Uterus (tissue), 4 donors: Measurements from ENCODE around the gene TSPAN4. TPM values are rescaled to one million over a fixed set of nuclear protein-coding genes. Genes with fewer than 3 reads are reported as not detected.

ENCODE experiments used
- DNase-seq, 2 donors: peaks; one replicate each; pipeline ENCODE4 v3.0.0-alpha.2; 2019 to 2020
- H3K27ac ChIP-seq, 2 donors: fragments of 200-600 bp; sonication (generic); 1 replicate in 1 of 2; 2 replicates in 1 of 2; pipeline ENCODE4 v1.5.1; 2016 to 2018
- H3K27me3 ChIP-seq, 2 donors: fragments of 200-600 bp; sonication (generic); one replicate each; pipeline ENCODE4 v1.5.1; 2018 to 2019; ENCODE audit warnings: control low read depth in 1 of 2
- H3K36me3 ChIP-seq, 2 donors: fragments of 200-600 bp; sonication (generic); one replicate each; pipeline ENCODE4 v1.5.1; 2019; ENCODE audit warnings: control low read depth in 1 of 2
- H3K4me1 ChIP-seq, 2 donors: fragments of 200-600 bp; sonication (generic); one replicate each; pipeline ENCODE4 v1.5.1; 2018 to 2019; ENCODE audit warnings: control low read depth in 1 of 2
- H3K4me3 ChIP-seq, 2 donors: fragments of 200-600 bp; sonication (generic); 1 replicate in 1 of 2; 2 replicates in 1 of 2; pipeline ENCODE4 v1.5.1; 2018 to 2019; ENCODE audit warnings: mild to moderate bottlenecking in 1 of 2
- H3K9me3 ChIP-seq, 2 donors: fragments of 200-600 bp; sonication (generic); one replicate each; pipeline ENCODE4 v1.5.1; 2019; ENCODE audit warnings: control low read depth in 1 of 2
- POLR2A ChIP-seq, 2 donors: fragments of 450-650 bp; IDR thresholded peaks; one replicate each; pipeline ENCODE4 v1.6.1; 2016; ENCODE audit warnings: antibody characterized with exemption in 2 of 2, mild to moderate bottlenecking in 1 of 2, moderate library complexity in 1 of 2
- intact Hi-C: fragments of 100-400 bp; cut with DNase I; formaldehyde crosslinking; loops from one replicate; pipeline ENCODE4 v1.15.1; 2023; ENCODE audit warnings: low total_unique reads
- total RNA-seq, 4 donors: library from RNA; depleted of rRNA in 3 of 4; stranded (reverse); fragments of >200 nt in 3 of 4; gene quantifications; one replicate each; pipeline versions ENCODE4 v1.1.0 to v1.2.4, GENCODE V29; 2014 to 2023
- TF ChIP-seq, protein P1 (sequence below), 4 experiments: fragments of 200-600 bp in 2 of 4; fragments of 450-650 bp in 2 of 4; sonication (generic) in 2 of 4; IDR thresholded peaks; one replicate each; pipeline ENCODE4 v1.5.1; 2016 to 2019; ENCODE audit warnings: antibody characterized with exemption in 4 of 4, mild to moderate bottlenecking in 2 of 4, moderate library complexity in 1 of 4
- donor health status: DM: yes; HTN: yes; CAD: no.

The TSPAN4 gene
- total RNA-seq, 4 donors from 2014 or later: 68.4 to 119 (median 105) TPM

DNA sequence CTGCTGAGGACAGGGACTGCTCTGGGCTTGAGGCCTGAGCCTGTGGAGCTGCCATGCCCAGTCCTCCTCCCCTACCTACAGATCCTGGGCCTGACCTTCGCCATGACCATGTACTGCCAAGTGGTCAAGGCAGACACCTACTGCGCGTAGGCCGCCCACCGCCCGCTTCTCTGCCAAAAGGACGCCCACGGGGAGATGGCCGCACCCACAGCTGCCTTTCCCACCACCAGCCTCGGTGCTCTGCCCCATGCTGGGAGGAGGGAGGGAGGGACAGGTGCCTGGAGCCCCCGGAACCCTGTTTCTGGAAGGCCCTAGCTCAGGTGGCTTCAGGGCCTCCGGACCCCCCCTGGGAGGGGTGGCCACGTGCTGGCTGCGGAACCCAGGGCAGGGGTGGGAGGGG lies 23.8 kb downstream of the TSPAN4 start:
- H3K36me3 ChIP-seq: no peaks in the 10 kb centered on the region
- intact Hi-C loops: no loop called here

GRCh38 chr11:867856-868358 lies 25.3 kb downstream of the TSPAN4 start:
- H3K4me1 ChIP-seq: no peaks in the 10 kb centered on the region
- intact Hi-C loops: no loop called here
- H3K4me3 ChIP-seq: no peak overlapping the region
- H3K27ac ChIP-seq: no peak overlapping the region
- TF ChIP-seq POLR2A (IDR thresholded peaks at IDR 0.05): no peak
- TF ChIP-seq, protein P1, sequence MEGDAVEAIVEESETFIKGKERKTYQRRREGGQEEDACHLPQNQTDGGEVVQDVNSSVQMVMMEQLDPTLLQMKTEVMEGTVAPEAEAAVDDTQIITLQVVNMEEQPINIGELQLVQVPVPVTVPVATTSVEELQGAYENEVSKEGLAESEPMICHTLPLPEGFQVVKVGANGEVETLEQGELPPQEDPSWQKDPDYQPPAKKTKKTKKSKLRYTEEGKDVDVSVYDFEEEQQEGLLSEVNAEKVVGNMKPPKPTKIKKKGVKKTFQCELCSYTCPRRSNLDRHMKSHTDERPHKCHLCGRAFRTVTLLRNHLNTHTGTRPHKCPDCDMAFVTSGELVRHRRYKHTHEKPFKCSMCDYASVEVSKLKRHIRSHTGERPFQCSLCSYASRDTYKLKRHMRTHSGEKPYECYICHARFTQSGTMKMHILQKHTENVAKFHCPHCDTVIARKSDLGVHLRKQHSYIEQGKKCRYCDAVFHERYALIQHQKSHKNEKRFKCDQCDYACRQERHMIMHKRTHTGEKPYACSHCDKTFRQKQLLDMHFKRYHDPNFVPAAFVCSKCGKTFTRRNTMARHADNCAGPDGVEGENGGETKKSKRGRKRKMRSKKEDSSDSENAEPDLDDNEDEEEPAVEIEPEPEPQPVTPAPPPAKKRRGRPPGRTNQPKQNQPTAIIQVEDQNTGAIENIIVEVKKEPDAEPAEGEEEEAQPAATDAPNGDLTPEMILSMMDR (IDR thresholded peaks at IDR 0.05): no peak
- H3K9me3 ChIP-seq: no peaks in the 10 kb centered on the region
- no peaks in the 10 kb centered on the region for H3K27me3 ChIP-seq
- DNase-seq: no peak
- no peaks in the 10 kb centered on the region for H3K36me3 ChIP-seq

More for the DNA sequence above, 23.8 kb downstream of the TSPAN4 start:
- no peak overlapping the region for H3K27ac ChIP-seq
- no peaks in the 10 kb centered on the region for H3K9me3 ChIP-seq
- H3K27me3 ChIP-seq: no peaks in the 10 kb centered on the region
- no peak for DNase-seq
- H3K4me3 ChIP-seq: no peak overlapping the region
- TF ChIP-seq POLR2A (IDR thresholded peaks at IDR 0.05): no peak
- TF ChIP-seq, protein P1 (IDR thresholded peaks at IDR 0.05): no peak
- no peaks in the 10 kb centered on the region for H3K4me1 ChIP-seq

- no peaks in the 10 kb centered on the region for H3K4me1 ChIP-seq
- DNase-seq: no peak
- H3K27ac ChIP-seq: no peak overlapping the region
- H3K9me3 ChIP-seq: no peaks in the 10 kb centered on the region
- H3K36me3 ChIP-seq: no peaks in the 10 kb centered on the region
- intact Hi-C loops: no loop called here
- no peak for TF ChIP-seq POLR2A (IDR thresholded peaks at IDR 0.05)
- TF ChIP-seq, protein P1 (IDR thresholded peaks at IDR 0.05): no peak
- no peak overlapping the region for H3K4me3 ChIP-seq
- H3K27me3 ChIP-seq: no peaks in the 10 kb centered on the region
These were observed 25.7 kb downstream of the TSPAN4 start for GRCh38 chr11:868394-868793.

GRCh38 chr11:868802-869201 lies 26.1 kb downstream of the TSPAN4 start:
- no peak for TF ChIP-seq POLR2A (IDR thresholded peaks at IDR 0.05)
- TF ChIP-seq, protein P1 (IDR thresholded peaks at IDR 0.05): no peak
- Histone ChIP-seq H3K27ac (no peak overlapping the region), H3K9me3 (no peaks in the 10 kb centered on the region), H3K36me3 (no peaks in the 10 kb centered on the region), H3K27me3 (no peaks in the 10 kb centered on the region), H3K4me3 (no peak overlapping the region), H3K4me1 (no peaks in the 10 kb centered on the region)
- intact Hi-C loops: no loop called here
- DNase-seq: no peak

DNA sequence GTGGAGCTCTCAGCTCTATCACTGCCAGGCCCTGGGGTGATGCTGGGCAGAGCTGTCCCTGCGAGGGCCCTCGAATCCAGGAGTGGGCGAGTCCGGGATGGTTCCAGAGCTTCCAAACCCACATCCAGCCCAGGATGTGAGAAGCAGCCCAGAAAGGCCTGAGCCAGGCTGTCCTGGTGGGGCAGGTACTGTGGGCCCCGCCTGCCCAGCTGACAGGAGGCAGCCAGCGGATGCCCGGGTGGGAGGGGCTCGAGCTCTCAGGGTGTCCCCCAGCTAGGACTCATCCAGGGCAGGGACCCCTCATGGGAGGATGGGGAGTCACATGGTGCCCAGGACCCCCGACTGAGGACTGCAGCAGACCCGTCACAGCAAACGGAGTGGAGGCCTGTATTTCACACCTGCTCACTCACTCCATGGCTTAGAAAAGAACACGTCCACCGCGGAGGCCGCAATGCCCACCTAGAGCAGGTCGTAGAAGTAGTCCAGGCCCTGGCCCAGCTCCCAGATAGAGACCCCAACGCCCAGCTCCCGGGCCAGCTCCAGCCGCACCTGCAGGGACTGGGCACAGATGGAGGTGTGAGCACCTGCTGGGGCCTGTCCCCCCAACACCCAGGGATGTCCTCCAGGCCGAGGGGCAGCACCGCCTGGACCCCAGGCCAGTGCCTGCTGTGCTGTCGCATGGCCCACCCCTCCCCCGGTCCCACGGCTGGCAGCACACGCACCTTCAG lies 26.9 kb downstream of the TSPAN4 start:
- no peak overlapping the region for H3K4me3 ChIP-seq
- no peak for DNase-seq
- H3K4me1 ChIP-seq: no peaks in the 10 kb centered on the region
- no peaks in the 10 kb centered on the region for H3K36me3 ChIP-seq
- no peak overlapping the region for H3K27ac ChIP-seq
- no peaks in the 10 kb centered on the region for H3K9me3 ChIP-seq
- TF ChIP-seq POLR2A (IDR thresholded peaks at IDR 0.05): no peak
- TF ChIP-seq, protein P1 (IDR thresholded peaks at IDR 0.05): no peak
- intact Hi-C loops: no loop called here
- H3K27me3 ChIP-seq: no peaks in the 10 kb centered on the region
